Measurements from ENCODE around the gene LGALSL.

Gene LGALSL

GRCh38 chr2:64453770-64454385 lies at the start of gene LGALSL:
LGALSL (plus strand) TSS chr2:64454162; CDS start chr2:64454546, 384 bp downstream.
- peak; percentile 33 to 47 for DNase-seq

- DNase-seq: no peak
Measured at GRCh38 chr2:64404743-64405142, 49.2 kb upstream of the LGALSL start.

- peak in 1 of 2 experiments; percentile 19 for DNase-seq
Measured at GRCh38 chr2:64405581-64406406, 48.2 kb upstream of the LGALSL start.

GRCh38 chr2:64406407-64406774 lies 47.6 kb upstream of the LGALSL start:
- DNase-seq: no peak

- DNase-seq: no peak
Measured at GRCh38 chr2:64408031-64408430, 45.9 kb upstream of the LGALSL start.

GRCh38 chr2:64410671-64411070 lies 43.3 kb upstream of the LGALSL start:
- DNase-seq: no peak

GRCh38 chr2:64412671-64413070 lies 41.3 kb upstream of the LGALSL start:
- DNase-seq: no peak

GRCh38 chr2:64414736-64415435 lies 39.1 kb upstream of the LGALSL start:
- DNase-seq: no peak

GRCh38 chr2:64417624-64418023 lies 36.3 kb upstream of the LGALSL start:
- no peak for DNase-seq

GRCh38 chr2:64419596-64420165 lies 34.3 kb upstream of the LGALSL start:
- no peak for DNase-seq

- no peak for DNase-seq
Measured at GRCh38 chr2:64420677-64421076, 33.3 kb upstream of the LGALSL start.

GRCh38 chr2:64421201-64421600 lies 32.8 kb upstream of the LGALSL start:
- DNase-seq: no peak

- DNase-seq: no peak
Measured at GRCh38 chr2:64422466-64422865, 31.5 kb upstream of the LGALSL start.

GRCh38 chr2:64423303-64423702 lies 30.7 kb upstream of the LGALSL start:
- DNase-seq: no peak

- DNase-seq: no peak
Measured at GRCh38 chr2:64424416-64424987, 29.5 kb upstream of the LGALSL start.

- DNase-seq: no peak
Measured at GRCh38 chr2:64426183-64426952, 27.6 kb upstream of the LGALSL start.

GRCh38 chr2:64434039-64434657 lies 19.8 kb upstream of the LGALSL start:
- DNase-seq: no peak

- no peak for DNase-seq
Measured at GRCh38 chr2:64437883-64438282, 16.1 kb upstream of the LGALSL start.

- no peak for DNase-seq
Measured at GRCh38 chr2:64439194-64439593, 14.8 kb upstream of the LGALSL start.

- DNase-seq: no peak
Measured at GRCh38 chr2:64440843-64441242, 13.1 kb upstream of the LGALSL start.

GRCh38 chr2:64442277-64442676 lies 11.7 kb upstream of the LGALSL start:
- DNase-seq: no peak

Data from Kasumi-1 (cell line).